Measurements from ENCODE around the gene TBC1D10A. TPM values are rescaled to one million over a fixed set of nuclear protein-coding genes. Genes with fewer than 3 reads are reported as not detected.

The TBC1D10A gene
- total RNA-seq, 2 experiments from 2014 or later, result 38.9 to 41.8 TPM

- TF ChIP-seq CTCF (IDR thresholded peaks at IDR 0.05), result no peak
- Mint-ChIP-seq H3K27ac (peak overlapping the region; percentile 84), H3K4me1 (ENCODE audit: low read depth) (peaks cover 94% of the 10 kb centered on the region), H3K36me3 (ENCODE audit: low read depth) (peaks cover 85% of the 10 kb centered on the region), H3K9me3 (no peaks in the 10 kb centered on the region), H3K27me3 (no peaks in the 10 kb centered on the region), H3K4me3 (peak overlapping the region; percentile 57)
- intact Hi-C loops (cut with DNase I, micrococcal nuclease), result no loop called here
- Histone ChIP-seq H3K9me3 (ENCODE audit: control insufficient read depth in 1 of 2, insufficient read depth in 1 of 2, low read length in 2 of 2) (no peaks in the 10 kb centered on the region), H3K27ac (ENCODE audit: low read depth in 1 of 2, low read length in 2 of 2) (peak overlapping the region; percentile 6 to 40), H3K27me3 (ENCODE audit: control insufficient read depth in 1 of 2, insufficient read depth in 2 of 2, low read length in 2 of 2) (no peaks in the 10 kb centered on the region), H3K4me3 (ENCODE audit: low read length) (no peak overlapping the region), H3K4me1 (ENCODE audit: insufficient read depth, low read length) (peaks cover 100% of the 10 kb centered on the region), H3K36me3 (ENCODE audit: insufficient read depth, low read length) (peaks cover 56% of the 10 kb centered on the region)
- ATAC-seq (ENCODE audit: poor library complexity), result no peak
- ChIA-PET CTCF (no interaction called here), POLR2A (interaction anchor here (1.1 to 11.4 kb wide), 2 partner anchors 15 to 36 kb away, joined by 3 to 290 read pairs; partner anchors contain the start of genes CCDC157 and SF3A1)
- DNase-seq, result no peak
Measured at GRCh38 chr22:30320021-30320556, 6.7 kb downstream of the TBC1D10A start.

GRCh38 chr22:30318799-30319419 lies 7.8 kb downstream of the TBC1D10A start:
- ATAC-seq (ENCODE audit: poor library complexity) (no peak), DNase-seq (no peak)
- H3K36me3 ChIP-seq (ENCODE audit: insufficient read depth, low read length), result peaks cover 60% of the 10 kb centered on the region
- peaks cover 100% of the 10 kb centered on the region for H3K4me1 ChIP-seq (ENCODE audit: insufficient read depth, low read length)
- Mint-ChIP-seq H3K36me3 (ENCODE audit: low read depth) (peaks cover 77% of the 10 kb centered on the region), H3K4me1 (ENCODE audit: low read depth) (peaks cover 94% of the 10 kb centered on the region), H3K4me3 (peak overlapping the region; percentile 67), H3K27ac (peak overlapping the region; percentile 84), H3K9me3 (no peaks in the 10 kb centered on the region), H3K27me3 (no peaks in the 10 kb centered on the region)
- no peak for TF ChIP-seq CTCF (IDR thresholded peaks at IDR 0.05)
- H3K4me3 ChIP-seq (ENCODE audit: low read length), result no peak overlapping the region
- intact Hi-C loops (cut with DNase I, micrococcal nuclease), result no loop called here
- ChIA-PET POLR2A (interaction anchor here (0.7 to 11.4 kb wide), 4 partner anchors 9 to 38 kb away, joined by 3 to 290 read pairs (median 3); partner anchors contain the start of genes CCDC157 and SF3A1), CTCF (no interaction called here)
- no peaks in the 10 kb centered on the region for H3K27me3 ChIP-seq (ENCODE audit: control insufficient read depth in 1 of 2, insufficient read depth in 2 of 2, low read length in 2 of 2)
- peak overlapping the region; percentile 6 to 36 for H3K27ac ChIP-seq (ENCODE audit: low read depth in 1 of 2, low read length in 2 of 2)
- H3K9me3 ChIP-seq (ENCODE audit: control insufficient read depth in 1 of 2, insufficient read depth in 1 of 2, low read length in 2 of 2), result no peaks in the 10 kb centered on the region

- H3K9me3 ChIP-seq (ENCODE audit: control insufficient read depth in 1 of 2, insufficient read depth in 1 of 2, low read length in 2 of 2), result no peaks in the 10 kb centered on the region
- H3K9me3 Mint-ChIP-seq, result no peaks in the 10 kb centered on the region
- no peak overlapping the region for H3K4me3 ChIP-seq (ENCODE audit: low read length)
- H3K27me3 ChIP-seq (ENCODE audit: control insufficient read depth in 1 of 2, insufficient read depth in 2 of 2, low read length in 2 of 2), result no peaks in the 10 kb centered on the region
- no peaks in the 10 kb centered on the region for H3K27me3 Mint-ChIP-seq
- DNase-seq (no peak), ATAC-seq (ENCODE audit: poor library complexity) (no peak)
- POLR2A ChIA-PET, result interaction anchor here (2.1 to 11.4 kb wide), 4 partner anchors 12 to 39 kb away, joined by 6 to 290 read pairs (median 42); partner anchors contain the start of genes CASTOR1, CCDC157 and SF3A1
- peaks cover 73% of the 10 kb centered on the region for H3K36me3 Mint-ChIP-seq (ENCODE audit: low read depth)
- CTCF ChIA-PET, result interaction anchor here (4.3 kb wide), 1 partner anchor 28 kb away, joined by 28 read pairs; the partner anchor contains the start of gene CASTOR1
- peaks cover 55% of the 10 kb centered on the region for H3K36me3 ChIP-seq (ENCODE audit: insufficient read depth, low read length)
- intact Hi-C loops (cut with DNase I, micrococcal nuclease), result no loop called here
- peak overlapping the region; percentile 50 for H3K4me3 Mint-ChIP-seq
- peak overlapping the region; percentile 84 for H3K27ac Mint-ChIP-seq
- H3K4me1 ChIP-seq (ENCODE audit: insufficient read depth, low read length), result peaks cover 99% of the 10 kb centered on the region
- H3K27ac ChIP-seq (ENCODE audit: low read depth in 1 of 2, low read length in 2 of 2), result peak overlapping the region; percentile 23 to 40
- TF ChIP-seq CTCF (IDR thresholded peaks at IDR 0.05), result no peak
- H3K4me1 Mint-ChIP-seq (ENCODE audit: low read depth), result peaks cover 92% of the 10 kb centered on the region
Measured at GRCh38 chr22:30317778-30318177, 9.0 kb downstream of the TBC1D10A start.

Measured in CD4-positive, alpha-beta T cell (primary cell).